ENCODE data around the gene MCC.

The MCC gene

DNA sequence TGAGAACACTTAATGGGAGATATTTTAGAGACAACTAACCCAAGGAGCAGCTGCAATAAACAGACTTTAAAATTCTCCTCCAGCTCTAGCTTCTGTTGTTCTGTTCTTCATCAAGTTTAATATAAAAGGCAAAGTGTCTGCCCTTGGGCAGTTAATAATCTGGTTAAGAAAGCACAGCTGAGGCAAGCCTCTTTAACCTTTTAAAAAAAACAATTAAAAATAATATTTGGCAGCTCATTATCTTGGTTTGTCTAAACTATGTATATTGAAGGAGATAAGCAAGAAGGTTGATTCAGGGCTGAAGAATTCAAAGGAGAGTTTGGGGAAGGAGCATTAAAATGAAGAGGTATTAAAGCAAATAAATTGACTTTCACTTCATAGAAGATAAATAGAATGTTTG is 128.8 kb downstream of the MCC start:
- Histone ChIP-seq H3K4me2 (no peak overlapping the region), H3K36me3 (peaks cover 2% of the 10 kb centered on the region; the same call in 1 of the 2 replicates), H3K4me3 (no peak overlapping the region), H3K27ac (no peak overlapping the region), H3K9me3 (peaks cover 17% of the 10 kb centered on the region), H3K27me3 (no peaks in the 10 kb centered on the region), H3K4me1 (no peaks in the 10 kb centered on the region), H3K9ac (no peak overlapping the region), H4K20me1 (no peaks in the 10 kb centered on the region)
- TF ChIP-seq Cebpa-rat (IDR thresholded peaks at IDR 0.05) = no peak

DNA sequence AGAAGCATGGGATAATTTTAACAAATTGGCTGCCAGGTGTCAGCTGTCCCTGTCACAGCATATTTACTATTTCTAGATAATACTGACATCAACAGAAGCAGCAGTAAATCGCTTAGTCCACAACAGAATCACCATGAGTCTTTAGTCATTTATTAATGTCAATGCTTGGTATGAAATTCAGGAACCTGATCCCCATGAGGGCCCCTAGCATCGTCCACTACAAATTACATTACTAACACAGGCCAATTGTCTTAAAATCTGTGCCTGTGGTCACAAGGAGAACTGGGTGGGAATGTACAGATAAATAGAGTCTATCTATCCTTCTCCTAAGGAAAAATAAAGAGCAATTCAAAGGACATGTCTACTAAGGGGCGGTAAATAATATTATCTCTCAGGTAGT is 129.6 kb downstream of the MCC start:
- Histone ChIP-seq H4K20me1 (no peaks in the 10 kb centered on the region), H3K27me3 (no peaks in the 10 kb centered on the region), H3K4me1 (no peaks in the 10 kb centered on the region), H3K27ac (no peak overlapping the region), H3K9ac (no peak overlapping the region), H3K9me3 (peaks cover 10% of the 10 kb centered on the region), H3K4me3 (no peak overlapping the region), H3K4me2 (no peak overlapping the region), H3K36me3 (no peaks in the 10 kb centered on the region)
- no peak for TF ChIP-seq Cebpa-rat (IDR thresholded peaks at IDR 0.05)

- Histone ChIP-seq H3K27ac (no peak overlapping the region), H3K4me2 (no peak overlapping the region), H3K27me3 (no peaks in the 10 kb centered on the region), H3K36me3 (no peaks in the 10 kb centered on the region), H4K20me1 (no peaks in the 10 kb centered on the region), H3K9ac (no peak overlapping the region), H3K4me3 (no peak overlapping the region), H3K4me1 (no peaks in the 10 kb centered on the region), H3K9me3 (peaks cover 1% of the 10 kb centered on the region; the same call in 1 of the 2 replicates)
- no peak for TF ChIP-seq Cebpa-rat (IDR thresholded peaks at IDR 0.05)
These were observed 130.4 kb downstream of the MCC start for GRCh38 chr5:113357696-113358476.

- no peak overlapping the region for H3K4me2 ChIP-seq
- no peaks in the 10 kb centered on the region for H3K4me1 ChIP-seq
- no peaks in the 10 kb centered on the region for H3K27me3 ChIP-seq
- H3K36me3 ChIP-seq = no peaks in the 10 kb centered on the region
- H4K20me1 ChIP-seq = no peaks in the 10 kb centered on the region
- H3K9me3 ChIP-seq = no peaks in the 10 kb centered on the region
- H3K27ac ChIP-seq = no peak overlapping the region
- TF ChIP-seq Cebpa-rat (IDR thresholded peaks at IDR 0.05) = no peak
- no peak overlapping the region for H3K9ac ChIP-seq
- H3K4me3 ChIP-seq = no peak overlapping the region
These were observed 131.8 kb downstream of the MCC start for GRCh38 chr5:113356487-113356886.

DNA sequence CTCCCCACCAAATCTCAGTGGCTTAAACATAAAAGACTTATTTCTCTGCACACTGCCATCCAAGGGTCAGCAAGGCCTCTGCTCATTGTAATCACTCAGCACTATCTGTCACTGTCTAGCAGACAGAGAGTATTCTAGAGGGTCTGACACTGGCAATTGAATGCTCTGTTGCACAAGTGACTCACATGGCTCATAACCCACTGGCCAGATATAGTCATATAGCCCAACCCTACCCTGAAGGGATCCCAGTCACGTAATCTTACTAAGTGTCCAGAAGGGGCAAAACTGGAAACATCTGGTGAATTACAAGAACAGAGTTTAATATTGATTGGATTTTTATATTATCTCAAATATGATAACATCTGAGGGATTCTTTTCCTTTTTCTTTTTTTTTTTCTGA is 134.2 kb downstream of the MCC start:
- TF ChIP-seq Cebpa-rat (IDR thresholded peaks at IDR 0.05) = no peak
- Histone ChIP-seq H4K20me1 (no peaks in the 10 kb centered on the region), H3K4me1 (no peaks in the 10 kb centered on the region), H3K4me2 (no peak overlapping the region), H3K36me3 (no peaks in the 10 kb centered on the region), H3K27me3 (no peaks in the 10 kb centered on the region), H3K4me3 (no peak overlapping the region), H3K9ac (no peak overlapping the region), H3K9me3 (no peaks in the 10 kb centered on the region), H3K27ac (no peak overlapping the region)

DNA sequence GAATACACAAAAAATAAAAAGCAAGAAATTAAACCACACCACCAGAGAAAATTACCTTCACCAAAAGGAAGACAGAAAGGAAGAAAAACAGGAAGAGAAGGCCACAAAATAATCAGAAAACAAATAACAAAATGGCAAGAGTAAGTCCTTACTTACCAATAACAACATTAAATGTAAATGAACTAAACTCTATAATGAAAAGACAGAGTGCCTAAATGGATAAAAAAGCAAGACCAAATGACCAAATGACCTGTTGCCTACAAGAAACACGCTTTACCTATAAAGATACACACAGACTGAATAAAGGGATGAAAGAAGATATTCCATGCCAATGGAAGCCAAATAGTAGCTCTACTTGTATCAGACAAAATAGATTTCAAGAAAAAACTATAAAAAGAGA is 140.7 kb downstream of the MCC start:
- no peaks in the 10 kb centered on the region for H3K4me1 ChIP-seq
- no peaks in the 10 kb centered on the region for H3K9me3 ChIP-seq
- no peaks in the 10 kb centered on the region for H3K27me3 ChIP-seq
- H4K20me1 ChIP-seq = no peaks in the 10 kb centered on the region
- no peak overlapping the region for H3K27ac ChIP-seq
- H3K4me3 ChIP-seq = no peak overlapping the region
- no peaks in the 10 kb centered on the region for H3K36me3 ChIP-seq
- no peak overlapping the region for H3K9ac ChIP-seq
- no peak overlapping the region for H3K4me2 ChIP-seq
- no peak for TF ChIP-seq Cebpa-rat (IDR thresholded peaks at IDR 0.05)

DNA sequence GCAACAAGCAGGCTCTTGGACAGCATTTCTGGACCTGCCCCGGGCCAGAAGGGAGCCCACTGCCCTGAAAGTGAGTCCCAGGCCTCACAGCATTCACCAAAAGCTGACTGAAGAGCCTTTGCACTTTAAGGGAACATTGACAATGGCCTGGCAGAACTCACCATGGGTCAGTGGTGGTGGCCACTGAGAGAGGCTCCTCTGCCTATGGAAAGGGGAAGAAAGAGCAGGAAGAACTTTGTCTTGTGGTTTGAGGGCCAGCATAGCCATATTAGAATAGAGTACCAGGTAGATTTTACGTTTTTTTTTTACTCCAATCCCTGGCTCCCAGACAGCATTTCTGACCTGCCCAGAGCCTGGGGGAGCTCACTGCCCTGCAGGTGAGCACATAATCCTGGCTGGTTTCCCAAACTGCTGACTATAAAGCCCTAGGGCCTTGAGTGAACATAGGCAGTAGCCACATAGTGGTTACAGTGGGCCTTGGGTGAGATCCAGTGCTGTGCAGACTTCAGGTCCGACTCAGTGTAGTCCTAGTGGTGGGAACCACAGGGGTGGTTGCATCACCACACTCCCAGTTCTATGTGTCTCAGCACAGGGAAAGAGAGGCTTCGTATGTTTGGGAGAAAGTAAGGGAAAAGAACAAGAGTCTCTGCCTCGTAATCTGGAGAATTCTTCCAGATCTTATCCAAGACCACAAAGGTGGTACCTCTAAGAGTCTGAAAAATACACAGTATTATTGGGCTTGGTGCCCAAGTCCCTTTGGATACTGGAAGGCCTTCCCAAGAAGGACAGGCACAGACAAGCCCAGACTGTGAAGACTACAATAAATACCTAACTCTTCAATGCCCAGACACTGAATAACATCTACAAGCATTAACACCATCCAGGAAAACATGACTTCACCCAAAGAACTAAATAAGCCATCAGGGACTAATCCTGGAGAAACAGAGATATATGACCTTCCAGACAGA is 143.0 kb downstream of the MCC start:
- TF ChIP-seq Cebpa-rat (IDR thresholded peaks at IDR 0.05) = no peak
- H3K4me3 ChIP-seq = no peak overlapping the region
- no peak overlapping the region for H3K9ac ChIP-seq
- no peaks in the 10 kb centered on the region for H4K20me1 ChIP-seq
- H3K27me3 ChIP-seq = no peaks in the 10 kb centered on the region
- 0 out of 2 replicates have a peak, but pooled peaks cover 7% of the 10 kb centered on the region for H3K4me1 ChIP-seq
- H3K9me3 ChIP-seq = no peaks in the 10 kb centered on the region
- H3K36me3 ChIP-seq = no peaks in the 10 kb centered on the region
- H3K27ac ChIP-seq = no peak overlapping the region
- H3K4me2 ChIP-seq = no peak overlapping the region

DNA sequence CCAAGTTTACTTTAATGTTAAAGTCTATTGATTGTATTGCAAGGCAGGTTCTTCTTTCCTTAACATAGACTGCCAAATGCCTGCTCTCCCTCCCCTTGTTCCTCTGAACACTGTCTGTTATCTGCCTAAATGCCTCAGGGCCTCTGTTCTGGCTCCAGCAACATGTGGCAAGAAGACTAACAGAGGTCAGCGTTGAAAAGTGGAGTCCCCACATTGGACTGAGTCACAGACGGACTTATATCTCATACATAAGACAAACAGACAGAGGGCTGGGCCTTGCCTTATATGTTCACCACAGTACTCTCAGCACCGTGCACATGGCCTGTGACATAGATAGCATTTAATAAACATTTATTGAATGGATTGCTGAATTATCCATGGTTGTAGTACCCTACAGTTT is 144.9 kb downstream of the MCC start:
- Histone ChIP-seq H3K27me3 (no peaks in the 10 kb centered on the region), H3K9me3 (no peaks in the 10 kb centered on the region), H4K20me1 (no peaks in the 10 kb centered on the region), H3K4me2 (no peak overlapping the region), H3K9ac (no peak overlapping the region), H3K4me1 (0 out of 2 replicates have a peak, but pooled peaks cover 7% of the 10 kb centered on the region), H3K4me3 (no peak overlapping the region), H3K27ac (no peak overlapping the region), H3K36me3 (no peaks in the 10 kb centered on the region)
- no peak for TF ChIP-seq Cebpa-rat (IDR thresholded peaks at IDR 0.05)

DNA sequence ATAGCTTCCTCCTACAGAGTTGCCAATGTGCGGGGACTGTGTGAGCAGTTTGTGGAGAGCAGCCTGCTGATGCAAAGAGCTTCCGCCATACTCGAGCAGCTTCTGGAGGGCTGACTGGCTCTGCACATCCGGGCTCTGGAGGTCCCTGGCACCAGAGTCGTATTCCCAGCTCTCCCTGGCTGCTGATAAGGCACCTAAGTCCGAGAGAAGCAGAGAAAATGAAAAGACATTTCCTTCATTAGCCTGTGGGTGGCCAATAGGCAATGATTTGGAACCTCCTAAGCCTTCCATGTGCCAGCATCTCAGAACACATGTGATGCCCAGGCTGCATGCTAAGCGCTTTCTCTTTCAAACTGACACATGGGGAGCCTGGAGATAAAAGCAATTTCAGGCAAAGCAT is 147.7 kb downstream of the MCC start:
- Histone ChIP-seq H3K27me3 (no peaks in the 10 kb centered on the region), H3K36me3 (no peaks in the 10 kb centered on the region), H3K9me3 (no peaks in the 10 kb centered on the region), H3K4me1 (0 out of 2 replicates have a peak, but pooled peaks cover 7% of the 10 kb centered on the region), H4K20me1 (no peaks in the 10 kb centered on the region), H3K27ac (no peak overlapping the region), H3K4me2 (no peak overlapping the region), H3K4me3 (no peak overlapping the region), H3K9ac (no peak overlapping the region)
- no peak for TF ChIP-seq Cebpa-rat (IDR thresholded peaks at IDR 0.05)

DNA sequence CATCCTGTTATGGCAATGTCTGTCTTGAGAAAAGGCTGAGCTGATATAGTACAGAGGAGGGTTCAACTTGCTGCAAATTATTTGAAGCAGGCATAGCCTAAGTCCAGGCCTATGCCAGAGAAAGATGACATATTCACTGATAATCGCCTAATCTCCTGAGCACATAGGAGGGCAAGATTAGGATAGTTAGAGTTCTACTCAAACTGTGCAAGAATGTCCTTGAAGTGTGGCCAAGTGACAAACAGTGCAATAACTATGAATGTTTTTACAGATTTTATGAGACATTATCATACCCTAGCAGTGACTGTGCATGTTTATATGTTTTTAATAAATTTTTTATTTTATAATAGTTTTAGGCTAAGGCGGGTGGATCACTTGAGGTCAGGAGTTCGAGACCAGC is 149.6 kb downstream of the MCC start:
- Histone ChIP-seq H3K9me3 (no peaks in the 10 kb centered on the region), H3K4me1 (peaks cover 14% of the 10 kb centered on the region; the same call in 1 of the 2 replicates), H3K4me2 (no peak overlapping the region), H3K36me3 (no peaks in the 10 kb centered on the region), H3K9ac (no peak overlapping the region), H3K4me3 (no peak overlapping the region), H4K20me1 (no peaks in the 10 kb centered on the region), H3K27ac (no peak overlapping the region), H3K27me3 (no peaks in the 10 kb centered on the region)
- no peak for TF ChIP-seq Cebpa-rat (IDR thresholded peaks at IDR 0.05)

All from BLaER1 (cell line).